ENCODE data around the gene ANKRD29.
"Not testable (repeated sequence)": the region's sequence is repeated elsewhere in the genome, so short reads cannot be mapped to it uniquely, and the experiment has no call there.

The ANKRD29 gene

GRCh38 chr18:23578891-23579653 lies 83.6 kb downstream of the ANKRD29 start:
- DNase-seq = no peak

GRCh38 chr18:23578067-23578701 lies 84.5 kb downstream of the ANKRD29 start:
- no peak for DNase-seq

GRCh38 chr18:23577521-23577920 lies 85.2 kb downstream of the ANKRD29 start:
- DNase-seq = not testable (repeated sequence)

GRCh38 chr18:23575309-23575651 lies 87.4 kb downstream of the ANKRD29 start:
- no peak for DNase-seq

GRCh38 chr18:23574611-23575308 lies 88.0 kb downstream of the ANKRD29 start:
- no peak for DNase-seq

- DNase-seq = no peak
Observed at GRCh38 chr18:23573626-23574431, 88.9 kb downstream of the ANKRD29 start.

- DNase-seq = no peak
Observed at GRCh38 chr18:23573020-23573419, 89.7 kb downstream of the ANKRD29 start.

GRCh38 chr18:23572570-23572969 lies 90.1 kb downstream of the ANKRD29 start:
- no peak for DNase-seq

GRCh38 chr18:23572012-23572411 lies 90.7 kb downstream of the ANKRD29 start:
- DNase-seq = no peak

GRCh38 chr18:23570912-23571504 lies 91.7 kb downstream of the ANKRD29 start:
- no peak for DNase-seq

- DNase-seq = no peak
Observed at GRCh38 chr18:23569299-23570063, 93.2 kb downstream of the ANKRD29 start.

GRCh38 chr18:23568281-23569138 lies 94.2 kb downstream of the ANKRD29 start:
- no peak for DNase-seq

GRCh38 chr18:23567671-23568070 lies 95.0 kb downstream of the ANKRD29 start:
- DNase-seq = no peak

- DNase-seq = no peak
Observed at GRCh38 chr18:23565916-23566547, 96.7 kb downstream of the ANKRD29 start.

GRCh38 chr18:23563377-23564043 lies 99.2 kb downstream of the ANKRD29 start:
- no peak for DNase-seq

- DNase-seq = no peak
Observed at GRCh38 chr18:23560186-23560585, 102.5 kb downstream of the ANKRD29 start.

GRCh38 chr18:23557511-23557910 lies 105.2 kb downstream of the ANKRD29 start:
- not testable (repeated sequence) for DNase-seq

GRCh38 chr18:23556145-23556780 lies 106.4 kb downstream of the ANKRD29 start:
- no peak for DNase-seq

- no peak for DNase-seq
Observed at GRCh38 chr18:23553887-23554286, 108.8 kb downstream of the ANKRD29 start.
